Bronchus fibroblast of lung (primary cell): ENCODE results near the gene LIAS. TPM values are rescaled to one million over a fixed set of nuclear protein-coding genes. Genes with fewer than 3 reads are reported as not detected.

Source experiments
- total RNA-seq: library from RNA; depleted of rRNA; stranded (reverse); fragments of >200 nt; gene quantifications from 2 replicates; pipeline ENCODE4 v1.2.3, GENCODE V29; 2015

Gene LIAS
- 5.5 and 7.4 TPM in 2 replicates for total RNA-seq

GRCh38 chr4:39458505-39459300 lies at the start of gene LIAS, which contains the start of gene RPL9:
Gene LIAS, plus strand, starts transcription at chr4:39459056. Its CDS starts 62 bp downstream, at chr4:39459118.
Gene RPL9, minus strand, starts transcription at chr4:39458922. Its CDS starts 483 bp downstream, at chr4:39458439.

GRCh38 chr4:39527296-39528060 lies 68.6 kb downstream of the LIAS start, which contains the start of gene UGDH:
Gene UGDH, minus strand, starts transcription at chr4:39527439. Its CDS starts 5,927 bp downstream, at chr4:39521512.

Other genes with a start within 250 kb of the LIAS start
- gene RFC1, start 92.7 kb upstream of the LIAS start, total RNA-seq = 25.1 and 31.4 TPM in 2 replicates
- not detected in 2 replicates for gene KLB, start 52.1 kb upstream of the LIAS start, total RNA-seq
- 3,865 and 4,772 TPM in 2 replicates for gene RPL9, start 134 bp upstream of the LIAS start, total RNA-seq
- gene UGDH, start 68.4 kb downstream of the LIAS start, total RNA-seq = 94.7 and 96.3 TPM in 2 replicates
- 8.9 and 9.2 TPM in 2 replicates for gene SMIM14, start 179.8 kb downstream of the LIAS start, total RNA-seq
- gene UBE2K, start 239.1 kb downstream of the LIAS start, total RNA-seq = 9.8 and 16.5 TPM in 2 replicates